ENCODE data around the gene RBMS2.
A peak's percentile ranks its signal among the peaks of the same experiment; 100 is the strongest.
"Not testable (repeated sequence)": the region's sequence is repeated elsewhere in the genome, so short reads cannot be mapped to it uniquely, and the experiment has no call there.

Gene RBMS2

GRCh38 chr12:56521590-56522371 is at the start of gene RBMS2:
RBMS2 (plus strand) TSS chr12:56521820; CDS start chr12:56522024, 204 bp downstream.
- DNase-seq, result peak; percentile 45

- no peak for DNase-seq
Observed at GRCh38 chr12:56474389-56474788, 47.2 kb upstream of the RBMS2 start.

- DNase-seq, result no peak
Observed at GRCh38 chr12:56476143-56476542, 45.5 kb upstream of the RBMS2 start.

- DNase-seq, result no peak
Observed at GRCh38 chr12:56476972-56477432, 44.6 kb upstream of the RBMS2 start.

GRCh38 chr12:56477521-56478225 is 43.9 kb upstream of the RBMS2 start:
- DNase-seq, result no peak

GRCh38 chr12:56479625-56480024 is 42.0 kb upstream of the RBMS2 start:
- DNase-seq, result no peak

- no peak for DNase-seq
Observed at GRCh38 chr12:56484566-56484965, 37.1 kb upstream of the RBMS2 start.

GRCh38 chr12:56486694-56487093 is 34.9 kb upstream of the RBMS2 start:
- DNase-seq, result no peak

- peak; percentile 44 for DNase-seq
Observed at GRCh38 chr12:56487448-56488040, 34.1 kb upstream of the RBMS2 start.

- peak; percentile 88 for DNase-seq
Observed at GRCh38 chr12:56488041-56488955, 33.3 kb upstream of the RBMS2 start, which contains the start of gene GLS2. GLS2 (minus strand) TSS chr12:56488161; CDS start chr12:56488118, 43 bp downstream.

- DNase-seq, result no peak
Observed at GRCh38 chr12:56490360-56490759, 31.3 kb upstream of the RBMS2 start.

GRCh38 chr12:56493409-56494105 is 28.1 kb upstream of the RBMS2 start:
- DNase-seq, result not testable (repeated sequence)

- DNase-seq, result not testable (repeated sequence)
Observed at GRCh38 chr12:56494106-56494415, 27.6 kb upstream of the RBMS2 start.

- DNase-seq, result not testable (repeated sequence)
Observed at GRCh38 chr12:56494481-56494880, 27.1 kb upstream of the RBMS2 start.

GRCh38 chr12:56496704-56497103 is 24.9 kb upstream of the RBMS2 start:
- not testable (repeated sequence) for DNase-seq

- DNase-seq, result not testable (repeated sequence)
Observed at GRCh38 chr12:56498126-56498902, 23.3 kb upstream of the RBMS2 start.

- DNase-seq, result not testable (repeated sequence)
Observed at GRCh38 chr12:56499452-56499851, 22.2 kb upstream of the RBMS2 start.

- not testable (repeated sequence) for DNase-seq
Observed at GRCh38 chr12:56499879-56500278, 21.7 kb upstream of the RBMS2 start.

GRCh38 chr12:56510786-56511185 is 10.8 kb upstream of the RBMS2 start:
- no peak for DNase-seq

GRCh38 chr12:56514014-56514318 is 7.7 kb upstream of the RBMS2 start:
- DNase-seq, result not testable (repeated sequence)

- no peak for DNase-seq
Observed at GRCh38 chr12:56517854-56518253, 3.8 kb upstream of the RBMS2 start.

Measured in NCI-H510A (cell line).